Measurements from ENCODE around the gene RAD18.

The RAD18 gene

GRCh38 chr3:8963137-8963853, at the start of gene RAD18:
Gene RAD18, minus strand, starts transcription at chr3:8963472. Its CDS starts 87 bp downstream, at chr3:8963385.
- DNase-seq (ENCODE audit: low spot score): peak; percentile 92

GRCh38 chr3:9012521-9012920, 49.2 kb upstream of the RAD18 start:
- DNase-seq (ENCODE audit: low spot score): no peak

GRCh38 chr3:9009976-9010545, 46.8 kb upstream of the RAD18 start:
- no peak for DNase-seq (ENCODE audit: low spot score)

GRCh38 chr3:9008550-9009255, 45.4 kb upstream of the RAD18 start:
- DNase-seq (ENCODE audit: low spot score): no peak

- no peak for DNase-seq (ENCODE audit: low spot score)
Measured at GRCh38 chr3:9007928-9008327, 44.7 kb upstream of the RAD18 start.

- DNase-seq (ENCODE audit: low spot score): no peak
Measured at GRCh38 chr3:9007213-9007612, 43.9 kb upstream of the RAD18 start.

GRCh38 chr3:9000041-9000440, 36.8 kb upstream of the RAD18 start:
- no peak for DNase-seq (ENCODE audit: low spot score)

- no peak for DNase-seq (ENCODE audit: low spot score)
Measured at GRCh38 chr3:8997151-8997550, 33.9 kb upstream of the RAD18 start.

GRCh38 chr3:8996681-8997121, 33.4 kb upstream of the RAD18 start:
- DNase-seq (ENCODE audit: low spot score): no peak

GRCh38 chr3:8996216-8996615, 32.9 kb upstream of the RAD18 start:
- no peak for DNase-seq (ENCODE audit: low spot score)

- DNase-seq (ENCODE audit: low spot score): no peak
Measured at GRCh38 chr3:8994226-8994625, 31.0 kb upstream of the RAD18 start.

- DNase-seq (ENCODE audit: low spot score): no peak
Measured at GRCh38 chr3:8993331-8993730, 30.1 kb upstream of the RAD18 start.

- no peak for DNase-seq (ENCODE audit: low spot score)
Measured at GRCh38 chr3:8992854-8993253, 29.6 kb upstream of the RAD18 start.

- no peak for DNase-seq (ENCODE audit: low spot score)
Measured at GRCh38 chr3:8992199-8992598, 28.9 kb upstream of the RAD18 start.

- no peak for DNase-seq (ENCODE audit: low spot score)
Measured at GRCh38 chr3:8990266-8991215, 27.3 kb upstream of the RAD18 start.

GRCh38 chr3:8988791-8989558, 25.7 kb upstream of the RAD18 start:
- DNase-seq (ENCODE audit: low spot score): no peak

GRCh38 chr3:8988384-8988655, 25.0 kb upstream of the RAD18 start:
- no peak for DNase-seq (ENCODE audit: low spot score)

- DNase-seq (ENCODE audit: low spot score): peak; percentile 44
Measured at GRCh38 chr3:8987645-8988383, 24.5 kb upstream of the RAD18 start.

GRCh38 chr3:8987226-8987625, 24.0 kb upstream of the RAD18 start:
- no peak for DNase-seq (ENCODE audit: low spot score)

GRCh38 chr3:8986741-8987140, 23.5 kb upstream of the RAD18 start:
- no peak for DNase-seq (ENCODE audit: low spot score)

- no peak for DNase-seq (ENCODE audit: low spot score)
Measured at GRCh38 chr3:8985876-8986275, 22.6 kb upstream of the RAD18 start.
